ENCODE data around the gene COQ10A. TPM values are rescaled to one million over a fixed set of nuclear protein-coding genes. Genes with fewer than 3 reads are reported as not detected.

Gene COQ10A
- total and polyA plus RNA-seq, 9 of the 15 experiments (the other 6 are each of a cell fraction or from before 2014, with no cell fraction given), result 3.1 to 26.4 (median 12.7) TPM

DNA sequence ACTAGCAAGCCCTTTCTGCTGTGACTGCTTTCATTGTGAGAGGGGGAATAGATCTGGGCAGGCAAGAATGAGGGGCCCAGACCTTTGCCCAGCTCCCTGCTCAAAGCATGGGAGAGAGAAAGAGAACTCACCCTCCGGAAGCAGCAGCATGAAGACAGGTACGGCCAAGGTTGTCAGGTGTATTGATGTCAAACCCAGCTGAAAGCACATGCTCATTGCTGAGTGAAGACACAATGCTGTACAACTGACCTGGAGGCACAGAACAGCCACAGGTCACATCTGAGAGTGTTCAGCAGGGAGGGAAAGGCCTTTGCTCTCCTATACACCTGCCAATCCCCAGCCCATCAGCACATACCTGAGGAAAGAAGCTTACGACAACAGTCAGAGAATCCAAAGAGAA, 14.1 kb upstream of the COQ10A start:
- peak in 1 of 4 experiments; percentile 4 for DNase-seq (ENCODE audit: extremely low read depth in 1 of 4, low spot score in 3 of 4)
- POLR2A ChIA-PET, result interaction anchor here (0.5 to 1.3 kb wide), 5 partner anchors 9 to 21 kb away, joined by 3 to 4 read pairs (median 3); no protein-coding TSS in a partner anchor
- in situ Hi-C loops (cut with MboI) (no loop called here), intact Hi-C loops (cut with micrococcal nuclease) (no loop called here)
- H3K27me3 ChIP-seq (ENCODE audit: control insufficient read depth in 2 of 2, insufficient read depth in 2 of 2, low read length in 2 of 2), result no peaks in the 10 kb centered on the region
- no peak for FAIRE-seq
- H3K9me3 ChIP-seq (replicated peaks; ENCODE audit: control insufficient read depth, insufficient read depth, low read depth, low read length), result no peaks in the 10 kb centered on the region
- 100% methylated on average over 3 of the region's 3 CpGs for WGBS (ENCODE audit: insufficient coverage, low coverage, missing lambda C conversion rate)
- peaks cover 84% of the 10 kb centered on the region; the same call in 2 of the 3 replicates for H3K36me3 ChIP-seq (ENCODE audit: control insufficient read depth, insufficient read depth, low read length)
- peaks cover 8 to 11% of the 10 kb centered on the region in 2 experiments; a peak in 3 of 5 replicates for H3K4me1 ChIP-seq (replicated peaks in 1 of 2; ENCODE audit: control insufficient read depth in 2 of 2, insufficient read depth in 2 of 2, low read length in 2 of 2)
- peaks cover 6% of the 10 kb centered on the region for H4K20me1 ChIP-seq (replicated peaks; ENCODE audit: control insufficient read depth, insufficient read depth, low read length)
- no peak overlapping the region for H3K4me2 ChIP-seq (ENCODE audit: insufficient read depth, low read length)
- CTCF ChIA-PET (ENCODE audit: low intra/inter-chr PET ratio), result no interaction called here
- no peaks in the 10 kb centered on the region for H3K9me1 ChIP-seq (ENCODE audit: control insufficient read depth, insufficient read depth, low read length)
- H3K79me2 ChIP-seq (ENCODE audit: control insufficient read depth, insufficient read depth, low read length), result peaks cover 20% of the 10 kb centered on the region
- no peak for ATAC-seq
- H3K27ac ChIP-seq (ENCODE audit: extremely low read depth, low read depth, low read length), result no peak overlapping the region
- no peak overlapping the region for H3K4me3 ChIP-seq
- no peak overlapping the region for H3K9ac ChIP-seq (ENCODE audit: insufficient read depth in 1 of 2, low read depth in 2 of 2, low read length in 2 of 2)
- no TSS peak for BruUV-seq (replicated peaks)
- no peak overlapping the region for H2AFZ ChIP-seq (ENCODE audit: low read depth, low read length)
- TF ChIP-seq, protein P1, sequence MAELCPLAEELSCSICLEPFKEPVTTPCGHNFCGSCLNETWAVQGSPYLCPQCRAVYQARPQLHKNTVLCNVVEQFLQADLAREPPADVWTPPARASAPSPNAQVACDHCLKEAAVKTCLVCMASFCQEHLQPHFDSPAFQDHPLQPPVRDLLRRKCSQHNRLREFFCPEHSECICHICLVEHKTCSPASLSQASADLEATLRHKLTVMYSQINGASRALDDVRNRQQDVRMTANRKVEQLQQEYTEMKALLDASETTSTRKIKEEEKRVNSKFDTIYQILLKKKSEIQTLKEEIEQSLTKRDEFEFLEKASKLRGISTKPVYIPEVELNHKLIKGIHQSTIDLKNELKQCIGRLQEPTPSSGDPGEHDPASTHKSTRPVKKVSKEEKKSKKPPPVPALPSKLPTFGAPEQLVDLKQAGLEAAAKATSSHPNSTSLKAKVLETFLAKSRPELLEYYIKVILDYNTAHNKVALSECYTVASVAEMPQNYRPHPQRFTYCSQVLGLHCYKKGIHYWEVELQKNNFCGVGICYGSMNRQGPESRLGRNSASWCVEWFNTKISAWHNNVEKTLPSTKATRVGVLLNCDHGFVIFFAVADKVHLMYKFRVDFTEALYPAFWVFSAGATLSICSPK (IDR thresholded peaks at IDR 0.05; ENCODE audit: borderline replicate concordance), result no peak
- TF ChIP-seq, protein P2, sequence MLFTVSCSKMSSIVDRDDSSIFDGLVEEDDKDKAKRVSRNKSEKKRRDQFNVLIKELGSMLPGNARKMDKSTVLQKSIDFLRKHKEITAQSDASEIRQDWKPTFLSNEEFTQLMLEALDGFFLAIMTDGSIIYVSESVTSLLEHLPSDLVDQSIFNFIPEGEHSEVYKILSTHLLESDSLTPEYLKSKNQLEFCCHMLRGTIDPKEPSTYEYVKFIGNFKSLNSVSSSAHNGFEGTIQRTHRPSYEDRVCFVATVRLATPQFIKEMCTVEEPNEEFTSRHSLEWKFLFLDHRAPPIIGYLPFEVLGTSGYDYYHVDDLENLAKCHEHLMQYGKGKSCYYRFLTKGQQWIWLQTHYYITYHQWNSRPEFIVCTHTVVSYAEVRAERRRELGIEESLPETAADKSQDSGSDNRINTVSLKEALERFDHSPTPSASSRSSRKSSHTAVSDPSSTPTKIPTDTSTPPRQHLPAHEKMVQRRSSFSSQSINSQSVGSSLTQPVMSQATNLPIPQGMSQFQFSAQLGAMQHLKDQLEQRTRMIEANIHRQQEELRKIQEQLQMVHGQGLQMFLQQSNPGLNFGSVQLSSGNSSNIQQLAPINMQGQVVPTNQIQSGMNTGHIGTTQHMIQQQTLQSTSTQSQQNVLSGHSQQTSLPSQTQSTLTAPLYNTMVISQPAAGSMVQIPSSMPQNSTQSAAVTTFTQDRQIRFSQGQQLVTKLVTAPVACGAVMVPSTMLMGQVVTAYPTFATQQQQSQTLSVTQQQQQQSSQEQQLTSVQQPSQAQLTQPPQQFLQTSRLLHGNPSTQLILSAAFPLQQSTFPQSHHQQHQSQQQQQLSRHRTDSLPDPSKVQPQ (CRISPR knock-in tag; IDR thresholded peaks at IDR 0.05; ENCODE audit: borderline replicate concordance), result no peak
- no peak for TF ChIP-seq ASH1L (IDR thresholded peaks at IDR 0.05; ENCODE audit: borderline replicate concordance, low read depth, partially characterized antibody)
- TF ChIP-seq, protein P3, sequence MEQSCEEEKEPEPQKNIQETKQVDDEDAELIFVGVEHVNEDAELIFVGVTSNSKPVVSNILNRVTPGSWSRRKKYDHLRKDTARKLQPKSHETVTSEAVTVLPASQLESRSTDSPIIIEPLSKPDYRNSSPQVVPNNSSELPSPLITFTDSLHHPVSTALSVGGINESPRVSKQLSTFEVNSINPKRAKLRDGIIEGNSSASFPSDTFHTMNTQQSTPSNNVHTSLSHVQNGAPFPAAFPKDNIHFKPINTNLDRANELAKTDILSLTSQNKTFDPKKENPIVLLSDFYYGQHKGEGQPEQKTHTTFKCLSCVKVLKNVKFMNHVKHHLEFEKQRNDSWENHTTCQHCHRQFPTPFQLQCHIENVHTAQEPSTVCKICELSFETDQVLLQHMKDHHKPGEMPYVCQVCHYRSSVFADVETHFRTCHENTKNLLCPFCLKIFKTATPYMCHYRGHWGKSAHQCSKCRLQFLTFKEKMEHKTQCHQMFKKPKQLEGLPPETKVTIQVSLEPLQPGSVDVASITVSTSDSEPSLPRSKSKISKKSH (CRISPR knock-in tag; IDR thresholded peaks at IDR 0.05), result no peak
- no peak for TF ChIP-seq ZC3H4 (CRISPR knock-in tag; IDR thresholded peaks at IDR 0.05; ENCODE audit: borderline replicate concordance)
- TF ChIP-seq BHLHE40 (IDR thresholded peaks at IDR 0.05; ENCODE audit: low read length), result no peak
- no peak for TF ChIP-seq TCF7 (IDR thresholded peaks at IDR 0.05; ENCODE audit: borderline replicate concordance)
- no peak for TF ChIP-seq SIRT6 (IDR thresholded peaks at IDR 0.05; ENCODE audit: low read depth, low read length)
- no peak for TF ChIP-seq NR4A1 (CRISPR knock-in tag; IDR thresholded peaks at IDR 0.05)
- no peak for TF ChIP-seq NR4A1 (tag; IDR thresholded peaks at IDR 0.05)
- TF ChIP-seq PHF8 (IDR thresholded peaks at IDR 0.05; ENCODE audit: borderline replicate concordance, low read length), result no peak
- TF ChIP-seq ZNF239 (CRISPR knock-in tag; IDR thresholded peaks at IDR 0.05), result no peak
- no peak for TF ChIP-seq HNRNPH1 (optimal IDR thresholded peaks at IDR 0.05; ENCODE audit: low read depth, low read length)
- TF ChIP-seq, protein P4, sequence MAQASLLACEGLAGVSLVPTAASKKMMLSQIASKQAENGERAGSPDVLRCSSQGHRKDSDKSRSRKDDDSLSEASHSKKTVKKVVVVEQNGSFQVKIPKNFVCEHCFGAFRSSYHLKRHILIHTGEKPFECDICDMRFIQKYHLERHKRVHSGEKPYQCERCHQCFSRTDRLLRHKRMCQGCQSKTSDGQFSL (CRISPR knock-in tag; IDR thresholded peaks at IDR 0.05), result no peak
- TF ChIP-seq, protein P4 (tag; IDR thresholded peaks at IDR 0.05), result no peak
- TF ChIP-seq ZNF830 (CRISPR knock-in tag; IDR thresholded peaks at IDR 0.05), result no peak
- TF ChIP-seq POLR2B (IDR thresholded peaks at IDR 0.05; ENCODE audit: low read depth, partially characterized antibody), result no peak

Data from K562 (cell line).